Lower lobe of right lung (tissue), 2 donors: ENCODE measurements around the gene RHOH. TPM values are rescaled to one million over a fixed set of nuclear protein-coding genes. Genes with fewer than 3 reads are reported as not detected.

ENCODE experiments used
- ATAC-seq, 2 donors: fragments of 200-7000 bp; cut with Tn5 transposase; one replicate each; pipeline ENCODE4 v1.9.1; 2020 to 2022; ENCODE audit warnings: mild to moderate bottlenecking in 2 of 2, moderate library complexity in 2 of 2
- DNase-seq: peaks from one replicate; pipeline ENCODE4 v3.0.0-alpha.2; 2020
- H3K27ac ChIP-seq: fragments of 200-600 bp; one replicate; pipeline ENCODE4 v1.8.0; 2022
- H3K27me3 ChIP-seq: fragments of 200-600 bp; one replicate; pipeline ENCODE4 v1.8.0; 2022; ENCODE audit warnings: low read depth
- H3K36me3 ChIP-seq: fragments of 200-600 bp; one replicate; pipeline ENCODE4 v1.8.0; 2022; ENCODE audit warnings: mild to moderate bottlenecking
- H3K4me1 ChIP-seq: fragments of 200-600 bp; one replicate; pipeline ENCODE4 v1.8.0; 2022
- H3K4me3 ChIP-seq: fragments of 200-600 bp; one replicate; pipeline ENCODE4 v1.8.0; 2022; ENCODE audit warnings: mild to moderate bottlenecking
- H3K9me3 ChIP-seq: fragments of 200-600 bp; one replicate; pipeline ENCODE4 v1.8.0; 2022
- intact Hi-C: fragments of 100-400 bp; cut with DNase I; formaldehyde crosslinking; loops from one replicate; pipeline ENCODE4 v1.11.0; 2022
- total RNA-seq: library from RNA; stranded (reverse); fragmentation: NEBNext Ultra II Directional; extraction: Animal tissue kit (Norgen Biotek cat#: 25700); gene quantifications from one replicate; pipeline ENCODE4 v1.2.1, GENCODE V29; 2021
- TF ChIP-seq, protein P1 (sequence below): fragments of 200-600 bp; IDR thresholded peaks from one replicate; pipeline ENCODE4 v1.8.0; 2022; ENCODE audit warnings: antibody characterized with exemption, mild to moderate bottlenecking
- donor health status: DM: no; HTN: yes; CAD: no; lungs with severe emphysema.

Gene RHOH
- total RNA-seq, 1 donor from 2014 or later, result 9.2 TPM

GRCh38 chr4:40255393-40256281 is 58.8 kb downstream of the RHOH start:
- ATAC-seq, result peak; percentile 66 to 74
- Histone ChIP-seq H3K36me3 (no peaks in the 10 kb centered on the region), H3K4me3 (no peak overlapping the region), H3K27ac (no peak overlapping the region), H3K9me3 (no peaks in the 10 kb centered on the region), H3K4me1 (no peaks in the 10 kb centered on the region), H3K27me3 (no peaks in the 10 kb centered on the region)
- intact Hi-C loops, result no loop called here
- no peak for DNase-seq
- TF ChIP-seq, protein P1, sequence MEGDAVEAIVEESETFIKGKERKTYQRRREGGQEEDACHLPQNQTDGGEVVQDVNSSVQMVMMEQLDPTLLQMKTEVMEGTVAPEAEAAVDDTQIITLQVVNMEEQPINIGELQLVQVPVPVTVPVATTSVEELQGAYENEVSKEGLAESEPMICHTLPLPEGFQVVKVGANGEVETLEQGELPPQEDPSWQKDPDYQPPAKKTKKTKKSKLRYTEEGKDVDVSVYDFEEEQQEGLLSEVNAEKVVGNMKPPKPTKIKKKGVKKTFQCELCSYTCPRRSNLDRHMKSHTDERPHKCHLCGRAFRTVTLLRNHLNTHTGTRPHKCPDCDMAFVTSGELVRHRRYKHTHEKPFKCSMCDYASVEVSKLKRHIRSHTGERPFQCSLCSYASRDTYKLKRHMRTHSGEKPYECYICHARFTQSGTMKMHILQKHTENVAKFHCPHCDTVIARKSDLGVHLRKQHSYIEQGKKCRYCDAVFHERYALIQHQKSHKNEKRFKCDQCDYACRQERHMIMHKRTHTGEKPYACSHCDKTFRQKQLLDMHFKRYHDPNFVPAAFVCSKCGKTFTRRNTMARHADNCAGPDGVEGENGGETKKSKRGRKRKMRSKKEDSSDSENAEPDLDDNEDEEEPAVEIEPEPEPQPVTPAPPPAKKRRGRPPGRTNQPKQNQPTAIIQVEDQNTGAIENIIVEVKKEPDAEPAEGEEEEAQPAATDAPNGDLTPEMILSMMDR, result no peak

DNA sequence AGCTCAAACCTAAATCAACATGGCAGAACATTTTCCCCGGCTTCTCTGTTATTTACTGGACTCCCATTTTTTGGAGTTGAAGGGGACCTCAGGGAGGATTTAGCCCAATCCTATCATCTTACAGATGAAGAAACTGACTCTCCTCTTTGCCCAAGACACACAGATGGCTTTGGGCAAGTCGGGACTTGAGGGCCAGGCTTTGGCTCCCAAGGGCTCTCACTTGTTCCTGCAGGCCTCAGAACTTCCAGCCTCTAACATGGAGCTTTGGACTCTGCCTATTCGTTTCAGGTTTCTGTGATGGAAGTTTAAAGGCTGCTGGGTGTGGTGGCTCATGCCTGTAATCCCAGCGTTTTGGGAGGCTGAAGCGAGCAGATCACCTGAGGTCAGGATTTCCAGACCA is 59.5 kb downstream of the RHOH start:
- TF ChIP-seq, protein P1, result no peak
- Histone ChIP-seq H3K4me1 (no peaks in the 10 kb centered on the region), H3K27me3 (no peaks in the 10 kb centered on the region), H3K4me3 (no peak overlapping the region), H3K27ac (no peak overlapping the region), H3K36me3 (no peaks in the 10 kb centered on the region), H3K9me3 (no peaks in the 10 kb centered on the region)
- no peak for ATAC-seq
- no peak for DNase-seq
- intact Hi-C loops, result no loop called here

GRCh38 chr4:40256817-40257216 is 60.0 kb downstream of the RHOH start:
- Histone ChIP-seq H3K27me3 (no peaks in the 10 kb centered on the region), H3K9me3 (no peaks in the 10 kb centered on the region), H3K4me1 (no peaks in the 10 kb centered on the region), H3K4me3 (no peak overlapping the region), H3K36me3 (no peaks in the 10 kb centered on the region), H3K27ac (no peak overlapping the region)
- TF ChIP-seq, protein P1, result no peak
- intact Hi-C loops, result no loop called here
- no peak for DNase-seq
- ATAC-seq, result no peak

DNA sequence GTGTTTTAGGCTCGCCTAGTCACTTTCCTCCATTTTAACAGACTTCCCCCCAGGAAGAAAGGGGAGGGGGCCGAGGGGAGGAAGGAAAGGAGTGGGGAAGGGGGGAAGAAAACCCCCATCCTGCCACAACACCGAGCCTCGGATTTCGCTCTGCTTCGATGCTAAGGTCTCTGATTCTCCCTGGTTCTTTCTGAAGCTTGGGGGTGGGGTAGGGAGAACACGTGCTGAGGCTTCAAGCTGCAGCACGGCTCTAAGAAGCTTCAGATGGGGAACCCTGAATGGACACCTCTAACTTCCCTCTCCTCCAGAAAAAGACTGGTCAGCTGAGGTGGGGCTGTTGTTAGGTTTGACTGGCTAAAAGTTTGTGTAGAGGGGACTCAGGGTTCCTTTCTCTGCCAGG is 61.8 kb downstream of the RHOH start:
- no peaks in the 10 kb centered on the region for H3K27me3 ChIP-seq
- TF ChIP-seq, protein P1, result no peak
- no peak overlapping the region for H3K4me3 ChIP-seq
- H3K4me1 ChIP-seq, result no peaks in the 10 kb centered on the region
- no peak for DNase-seq
- no peak for ATAC-seq
- H3K36me3 ChIP-seq, result no peaks in the 10 kb centered on the region
- intact Hi-C loops, result no loop called here
- no peak overlapping the region for H3K27ac ChIP-seq
- no peaks in the 10 kb centered on the region for H3K9me3 ChIP-seq

GRCh38 chr4:40261231-40262076 is 64.6 kb downstream of the RHOH start:
- TF ChIP-seq, protein P1, result no peak
- no peak overlapping the region for H3K4me3 ChIP-seq
- ATAC-seq (no peak), DNase-seq (no peak)
- H3K36me3 ChIP-seq, result no peaks in the 10 kb centered on the region
- intact Hi-C loops, result no loop called here
- no peaks in the 10 kb centered on the region for H3K9me3 ChIP-seq
- H3K4me1 ChIP-seq, result peaks cover 7% of the 10 kb centered on the region
- H3K27me3 ChIP-seq, result no peaks in the 10 kb centered on the region
- no peak overlapping the region for H3K27ac ChIP-seq
